Right ventricle myocardium superior (tissue), 1 donor: ENCODE data around the gene EFEMP1. TPM values are rescaled to one million over a fixed set of nuclear protein-coding genes. Genes with fewer than 3 reads are reported as not detected.
"Not testable (repeated sequence)": the region's sequence is repeated elsewhere in the genome, so short reads cannot be mapped to it uniquely, and the experiment has no call there.

Source experiments
- ATAC-seq: fragments of 200-7000 bp; cut with Tn5 transposase; one replicate; pipeline ENCODE4 v1.9.1; 2020; ENCODE audit warnings: mild to moderate bottlenecking; ENCODE audit not compliant: poor library complexity
- DNase-seq: peaks from one replicate; pipeline ENCODE4 v3.0.0-alpha.2; 2020
- intact Hi-C: fragments of 100-400 bp; cut with DNase I; formaldehyde crosslinking; loops from one replicate; pipeline ENCODE4 v1.11.2; 2022
- total RNA-seq: library from RNA; stranded (reverse); fragmentation: NEBNext Ultra II Directional; extraction: Animal tissue kit (Norgen Biotek cat#: 25700); gene quantifications from one replicate; pipeline ENCODE4 v1.2.1, GENCODE V29; 2021
- donor health status: DM: no; HTN: yes; CAD: no; lungs with severe emphysema.

The EFEMP1 gene
- total RNA-seq, 1 donor from 2014 or later: 62.5 TPM

GRCh38 chr2:55843994-55844345 lies 79.6 kb downstream of the EFEMP1 start:
- ATAC-seq (no peak), DNase-seq (no peak)
- intact Hi-C loops: no loop called here

DNA sequence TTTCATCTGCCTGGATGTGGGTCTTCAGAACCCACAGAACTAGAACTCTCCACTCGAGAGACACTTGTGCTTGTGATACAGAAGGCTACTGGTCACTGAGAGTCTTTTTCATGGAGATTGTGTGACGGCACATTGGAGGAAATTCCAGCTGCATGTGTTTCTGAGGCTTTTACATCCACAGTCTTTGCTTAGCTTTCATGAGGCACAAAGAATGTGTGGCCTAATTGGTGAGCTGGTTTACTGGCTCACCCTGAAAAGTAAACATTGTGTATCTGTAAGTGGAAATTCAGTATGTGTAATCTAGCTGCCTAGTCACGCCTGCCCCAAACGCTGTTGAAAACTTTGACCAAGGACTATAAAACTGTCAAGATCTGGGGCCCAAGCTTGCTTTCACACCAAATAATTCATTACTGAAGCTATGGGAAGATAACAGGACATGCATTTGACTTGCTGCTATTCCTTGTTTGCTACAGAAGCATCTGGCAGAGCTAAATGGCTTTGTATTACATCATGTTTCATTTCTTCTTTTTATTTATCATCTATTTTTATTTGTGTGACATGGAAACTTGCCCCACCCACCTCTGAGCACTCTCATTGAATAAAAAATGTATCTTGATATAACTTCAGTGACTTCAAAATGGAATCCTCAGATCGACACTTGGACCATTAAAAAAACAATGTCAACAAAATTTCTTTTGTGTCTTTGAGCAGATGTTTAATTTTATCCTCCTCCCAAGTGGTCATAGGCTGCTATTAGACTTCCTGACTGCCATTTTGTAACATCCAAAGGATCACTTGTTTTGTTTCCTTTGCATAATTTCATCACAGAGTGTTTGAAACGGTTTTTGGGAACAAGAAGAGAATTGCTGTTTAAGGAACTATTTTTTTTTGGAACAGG lies 80.2 kb downstream of the EFEMP1 start:
- peak; percentile 18 for ATAC-seq
- intact Hi-C loops: no loop called here
- no peak for DNase-seq

DNA sequence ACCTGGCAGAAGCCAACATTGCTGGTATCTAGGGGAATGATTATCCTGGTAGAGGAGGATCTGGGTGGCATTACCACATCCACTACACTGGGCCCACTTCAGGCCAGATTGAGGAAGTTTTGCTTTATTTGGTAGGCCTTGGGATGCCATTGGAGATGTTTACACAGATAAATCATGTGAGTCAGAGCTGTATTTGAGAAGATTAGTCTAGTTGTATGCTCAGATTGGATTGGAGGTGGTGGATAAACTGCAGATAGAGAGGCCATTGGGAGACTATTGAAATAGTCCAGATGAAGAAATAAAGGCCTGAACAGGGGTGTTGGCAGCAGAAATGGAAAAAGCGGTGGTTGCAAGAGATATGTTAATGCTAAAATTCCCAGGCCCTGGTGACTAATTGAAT lies 81.5 kb downstream of the EFEMP1 start:
- intact Hi-C loops: no loop called here
- ATAC-seq: no peak
- no peak for DNase-seq

DNA sequence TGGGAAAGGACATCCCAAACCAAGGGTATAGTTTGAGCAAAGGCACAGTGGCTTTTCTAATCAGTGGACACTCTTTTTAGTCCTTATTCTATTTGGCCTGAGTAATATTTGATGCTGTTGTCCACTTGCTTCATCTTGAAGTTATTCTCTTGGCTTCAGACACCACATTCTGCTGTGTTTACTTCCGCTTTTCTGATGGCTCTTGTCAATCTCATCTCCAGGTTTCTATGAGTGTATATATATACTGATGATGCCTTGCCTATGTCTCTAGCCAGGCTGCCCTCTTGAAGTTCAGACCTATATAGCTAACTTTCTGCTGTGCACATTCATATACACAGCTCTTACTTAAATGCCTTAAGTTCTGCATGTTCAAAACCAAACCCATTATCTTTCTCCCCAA lies 83.1 kb downstream of the EFEMP1 start:
- ATAC-seq: no peak
- no peak for DNase-seq
- intact Hi-C loops: no loop called here

- DNase-seq (no peak), ATAC-seq (peak; percentile 87)
- intact Hi-C loops: no loop called here
Observed at GRCh38 chr2:55839182-55839819, 84.3 kb downstream of the EFEMP1 start.

DNA sequence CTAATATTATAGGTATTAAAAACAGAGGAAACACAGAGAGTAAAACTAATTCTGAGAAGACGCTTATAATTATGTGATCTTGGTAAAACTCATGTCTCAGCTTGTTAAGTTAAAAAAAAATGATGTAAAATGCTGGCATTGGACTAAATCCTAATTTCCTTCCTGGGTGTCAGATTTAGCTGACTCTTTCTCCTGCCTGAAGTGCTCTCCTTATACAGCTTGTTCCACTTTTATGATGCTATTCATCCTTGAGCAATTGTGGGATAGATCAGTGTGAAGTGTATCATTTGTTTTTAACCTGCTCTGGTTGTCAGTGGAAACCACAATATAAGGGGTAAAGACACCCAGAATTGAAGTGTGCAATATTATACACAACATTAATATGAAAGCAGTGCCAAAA lies 84.9 kb downstream of the EFEMP1 start:
- intact Hi-C loops: no loop called here
- ATAC-seq (peak; percentile 44), DNase-seq (no peak)

DNA sequence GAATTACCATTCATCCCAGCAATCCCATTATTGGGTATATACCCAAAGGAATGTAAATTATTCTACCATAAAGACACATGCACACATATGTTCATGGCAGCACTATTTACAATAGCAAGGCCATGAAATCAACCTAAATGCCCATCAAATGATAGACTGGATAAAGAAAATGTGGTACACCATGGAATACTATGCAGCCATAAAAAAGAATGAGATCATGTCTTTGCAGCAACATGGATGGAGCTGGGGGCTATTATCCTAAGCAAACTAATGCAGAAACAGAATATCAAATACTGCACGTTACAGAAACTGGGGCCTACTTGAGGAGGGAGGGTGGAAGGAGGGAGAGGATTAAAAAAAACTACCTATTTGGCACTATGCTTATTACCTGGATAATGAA lies 85.5 kb downstream of the EFEMP1 start:
- ATAC-seq, intact Hi-C loops, DNase-seq: not testable (repeated sequence)

- intact Hi-C loops: no loop called here
- DNase-seq: no peak
Observed at GRCh38 chr2:55837073-55837472, 86.5 kb downstream of the EFEMP1 start.

DNA sequence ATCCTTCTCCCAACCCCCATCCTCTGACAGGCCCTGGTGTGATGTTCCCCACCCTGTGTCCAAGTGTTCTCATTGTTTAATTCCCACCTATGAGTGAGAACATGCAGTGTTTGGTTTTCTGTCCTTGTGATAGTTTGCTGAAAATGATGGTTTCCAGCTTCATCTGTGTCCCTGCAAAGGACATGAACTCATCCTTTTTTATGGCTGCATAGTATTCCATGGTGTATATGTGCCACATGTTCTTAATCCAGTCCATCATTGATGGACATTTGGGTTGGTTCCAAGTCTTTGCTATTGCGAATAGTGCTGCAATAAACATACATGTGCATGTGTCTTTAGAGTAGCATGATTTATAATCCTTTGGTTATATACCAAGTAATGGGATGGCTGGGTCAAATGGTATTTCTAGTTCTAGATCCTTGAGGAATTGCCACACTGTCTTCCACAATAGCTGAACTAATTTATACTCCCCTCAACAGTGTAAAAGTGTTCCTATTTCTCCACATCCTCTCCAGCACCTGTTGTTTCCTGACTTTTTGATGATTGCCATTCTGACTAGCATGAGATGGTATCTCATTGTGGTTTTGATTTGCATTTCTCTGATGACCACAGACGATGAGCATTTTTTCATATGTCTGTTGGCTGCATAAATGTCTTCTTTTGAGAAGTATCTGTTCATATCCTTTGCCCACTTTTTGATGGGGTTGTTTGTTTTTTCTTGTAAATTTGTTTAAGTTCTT lies 91.7 kb downstream of the EFEMP1 start:
- DNase-seq, intact Hi-C loops, ATAC-seq: not testable (repeated sequence)

More at GRCh38 chr2:55837073-55837472, 86.5 kb downstream of the EFEMP1 start:
- no peak for ATAC-seq

- no peak for ATAC-seq
- no peak for DNase-seq
- intact Hi-C loops: no loop called here
Observed at GRCh38 chr2:55827855-55828254, 95.7 kb downstream of the EFEMP1 start.

GRCh38 chr2:55827428-55827827 lies 96.2 kb downstream of the EFEMP1 start:
- DNase-seq, intact Hi-C loops, ATAC-seq: not testable (repeated sequence)

DNA sequence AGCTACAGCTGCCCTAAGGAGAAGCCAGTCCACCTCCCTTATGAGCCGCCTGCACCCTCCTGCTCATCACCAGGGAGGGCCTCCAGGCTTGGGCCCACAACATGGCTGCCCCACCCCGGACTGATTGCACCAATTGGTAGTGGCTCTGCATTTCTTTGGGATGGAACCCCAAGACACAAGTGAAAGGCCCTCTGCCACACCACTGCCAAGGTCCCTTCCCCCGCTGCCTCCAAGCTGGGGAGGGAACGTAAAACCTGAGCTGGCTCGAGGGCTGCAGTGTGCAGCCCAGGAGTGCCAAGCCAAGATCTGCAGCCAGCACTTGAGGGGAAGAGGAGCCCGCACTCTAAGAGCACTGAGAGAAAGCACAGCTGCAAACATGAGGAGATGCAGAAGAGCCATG lies 97.3 kb downstream of the EFEMP1 start:
- no peak for ATAC-seq
- DNase-seq: no peak
- intact Hi-C loops: no loop called here

- DNase-seq: no peak
- ATAC-seq: no peak
- intact Hi-C loops: no loop called here
Observed at GRCh38 chr2:55824551-55825096, 99.0 kb downstream of the EFEMP1 start.

Other genes starting within 250 kb of the EFEMP1 start
- 31.5 TPM for gene PNPT1, start 229.9 kb downstream of the EFEMP1 start, total RNA-seq